Stomach smooth muscle (tissue), 2 donors: ENCODE data around the gene DUSP2.

Experiments
- H3K27ac ChIP-seq: one replicate; pipeline ENCODE4 v1.7.0; 2013; ENCODE audit warnings: mild to moderate bottlenecking, low read length, inconsistent platforms
- H3K27me3 ChIP-seq, 2 donors: one replicate each; pipeline ENCODE4 v1.7.0; 2013; ENCODE audit warnings: low read length in 2 of 2; ENCODE audit not compliant: insufficient read depth in 2 of 2, control insufficient read depth in 1 of 2
- H3K36me3 ChIP-seq, 2 donors: one replicate each; pipeline ENCODE4 v1.7.0; 2013; ENCODE audit warnings: low read length in 2 of 2; ENCODE audit not compliant: control insufficient read depth in 2 of 2, insufficient read depth in 2 of 2
- H3K4me1 ChIP-seq: one replicate; pipeline ENCODE4 v1.7.0; 2013; ENCODE audit warnings: low read length; ENCODE audit not compliant: control insufficient read depth, insufficient read depth
- H3K4me3 ChIP-seq, 2 donors: one replicate each; pipeline ENCODE4 v1.7.0; 2013; ENCODE audit warnings: low read length in 2 of 2
- H3K9ac ChIP-seq, 2 donors: one replicate each; pipeline ENCODE4 v1.7.0; 2013; ENCODE audit warnings: low read length in 2 of 2, mild to moderate bottlenecking in 1 of 2
- H3K9me3 ChIP-seq, 2 donors: one replicate each; pipeline ENCODE4 v1.7.0; 2013; ENCODE audit warnings: low read length in 2 of 2; ENCODE audit not compliant: control insufficient read depth in 2 of 2
- donor health status: healthy.
- donor health status: Pancreatic carcinoma.

The DUSP2 gene

DNA sequence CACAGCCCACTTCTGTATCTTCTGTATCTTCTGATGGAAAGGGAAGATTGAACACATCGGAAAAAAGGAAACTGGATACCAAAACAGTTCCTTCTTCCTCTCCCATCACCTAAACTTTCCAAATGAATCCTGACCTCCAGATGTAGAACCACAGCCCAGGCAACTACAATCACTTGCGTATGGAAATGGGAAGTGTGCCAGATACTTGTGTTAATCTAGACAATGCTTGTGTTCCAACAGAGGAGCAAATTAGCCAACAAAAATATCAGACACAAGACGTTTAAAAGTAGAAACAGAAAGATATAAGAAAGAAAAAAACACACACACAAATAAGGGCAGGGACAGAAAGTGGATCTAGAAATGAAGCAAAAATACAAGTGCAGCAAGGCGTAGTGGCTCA, 31.4 kb upstream of the DUSP2 start:
- no peaks in the 10 kb centered on the region for H3K27me3 ChIP-seq
- H3K4me3 ChIP-seq, result no peak overlapping the region
- no peak overlapping the region for H3K9ac ChIP-seq
- H3K9me3 ChIP-seq, result no peaks in the 10 kb centered on the region
- H3K27ac ChIP-seq, result no peak overlapping the region
- no peaks in the 10 kb centered on the region for H3K36me3 ChIP-seq
- H3K4me1 ChIP-seq, result peaks cover 3% of the 10 kb centered on the region

DNA sequence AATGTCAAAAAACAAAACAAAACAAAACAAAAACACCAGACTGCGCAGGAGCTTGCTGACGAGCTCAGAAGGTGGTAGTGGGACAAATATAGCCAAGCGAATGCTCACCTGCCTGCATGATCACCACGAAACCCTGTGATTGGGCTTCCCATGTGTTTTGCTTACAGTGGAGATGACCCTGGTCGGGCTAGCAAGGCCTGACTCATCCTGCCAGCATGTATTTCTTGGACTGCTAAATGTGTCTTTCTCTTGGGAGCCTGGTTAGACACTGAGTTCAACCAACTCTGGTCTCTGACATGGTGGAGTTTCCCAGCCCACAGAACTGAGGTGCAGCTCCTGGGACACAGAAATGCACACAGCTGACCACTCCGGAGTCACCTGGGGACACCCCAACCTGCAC, 30.7 kb upstream of the DUSP2 start:
- H3K27ac ChIP-seq, result no peak overlapping the region
- H3K27me3 ChIP-seq, result no peaks in the 10 kb centered on the region
- peaks cover 3% of the 10 kb centered on the region for H3K4me1 ChIP-seq
- H3K9ac ChIP-seq, result no peak overlapping the region
- H3K4me3 ChIP-seq, result no peak overlapping the region
- H3K9me3 ChIP-seq, result no peaks in the 10 kb centered on the region
- no peaks in the 10 kb centered on the region for H3K36me3 ChIP-seq

DNA sequence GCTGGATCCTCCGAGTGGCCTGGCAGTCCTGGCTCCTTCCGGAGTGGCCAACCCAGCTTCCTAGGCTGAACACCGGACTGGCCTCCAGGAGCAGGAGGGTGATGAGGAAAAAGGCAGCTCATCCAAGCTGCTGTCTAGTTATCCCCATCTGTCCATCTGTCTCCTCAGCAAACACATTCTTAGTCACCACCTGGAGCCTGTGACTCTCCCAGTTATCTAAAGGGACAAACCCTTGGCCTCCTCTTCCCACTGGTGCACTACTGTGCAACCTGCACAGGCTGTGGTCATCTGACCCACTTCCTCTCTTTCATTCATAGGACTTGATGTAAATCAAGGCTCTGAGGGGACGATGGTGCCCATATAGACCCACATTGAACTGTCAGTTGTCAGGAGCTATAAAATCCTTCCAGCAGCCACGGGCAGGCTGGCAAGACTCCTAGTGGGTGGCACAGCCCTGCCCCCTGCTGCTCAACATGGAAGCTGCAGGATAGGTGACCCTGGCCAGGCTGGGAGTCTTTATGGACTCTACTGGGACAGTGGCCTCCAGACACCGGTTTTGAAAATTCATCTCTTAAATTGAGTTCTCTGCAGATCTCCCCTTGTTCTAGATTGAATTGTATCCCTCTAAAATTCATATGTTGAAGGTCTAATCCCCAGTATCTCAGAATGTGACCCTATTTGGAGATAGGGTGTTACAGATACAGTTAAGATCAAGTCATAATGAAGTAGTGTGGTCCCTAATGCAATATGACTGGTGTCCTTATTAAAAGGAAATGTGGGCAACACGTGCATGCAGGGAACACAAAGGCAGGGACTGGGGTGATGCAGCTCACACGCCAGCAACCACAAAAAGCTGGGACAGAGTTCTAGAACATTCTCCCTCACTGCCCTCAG, 29.3 kb upstream of the DUSP2 start:
- Histone ChIP-seq H3K4me1 (peaks cover 3% of the 10 kb centered on the region), H3K9me3 (peaks cover 0 to 3% of the 10 kb centered on the region in 2 donors), H3K36me3 (no peaks in the 10 kb centered on the region), H3K9ac (no peak overlapping the region), H3K27ac (no peak overlapping the region), H3K4me3 (no peak overlapping the region), H3K27me3 (no peaks in the 10 kb centered on the region)

GRCh38 chr2:96171831-96172230, 26.6 kb upstream of the DUSP2 start:
- peaks cover 0 to 3% of the 10 kb centered on the region in 2 donors for H3K9me3 ChIP-seq
- H3K9ac ChIP-seq, result no peak overlapping the region
- no peaks in the 10 kb centered on the region for H3K36me3 ChIP-seq
- peaks cover 3% of the 10 kb centered on the region for H3K4me1 ChIP-seq
- no peak overlapping the region for H3K4me3 ChIP-seq
- no peak overlapping the region for H3K27ac ChIP-seq
- no peaks in the 10 kb centered on the region for H3K27me3 ChIP-seq

- H3K36me3 ChIP-seq, result no peaks in the 10 kb centered on the region
Observed at GRCh38 chr2:96170626-96171025, 25.4 kb upstream of the DUSP2 start.

DNA sequence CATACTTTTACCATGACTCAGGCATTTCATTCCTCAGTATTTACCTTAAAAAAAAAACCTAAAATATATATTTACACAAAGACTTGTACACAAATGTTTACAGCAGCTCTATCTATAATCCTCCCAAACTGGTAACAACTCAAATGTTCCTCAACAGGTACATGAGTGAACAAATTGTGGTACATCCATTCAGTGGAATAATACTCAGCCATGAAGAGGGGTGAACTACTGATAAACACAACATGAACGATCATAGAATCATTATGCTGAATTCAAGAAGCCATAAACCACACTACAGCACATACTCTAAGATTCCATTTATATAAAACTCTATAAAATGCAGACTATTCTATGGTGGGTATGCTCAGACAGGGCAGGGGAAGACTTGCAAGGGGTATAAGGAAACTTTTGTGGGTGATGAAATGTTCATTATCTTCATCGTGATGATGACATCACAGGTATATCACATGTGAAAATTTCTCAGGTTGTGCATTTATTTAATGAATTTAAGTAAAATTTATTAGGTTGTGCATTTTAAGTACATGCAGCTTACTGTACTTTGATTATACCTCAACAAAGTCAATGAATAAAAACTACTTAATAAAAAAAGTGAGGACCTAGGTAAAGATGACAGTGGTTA, 24.7 kb upstream of the DUSP2 start:
- Histone ChIP-seq H3K4me1 (peaks cover 3% of the 10 kb centered on the region), H3K27me3 (no peaks in the 10 kb centered on the region), H3K9me3 (peaks cover 0 to 3% of the 10 kb centered on the region in 2 donors), H3K27ac (no peak overlapping the region), H3K4me3 (no peak overlapping the region), H3K36me3 (no peaks in the 10 kb centered on the region), H3K9ac (no peak overlapping the region)

More at GRCh38 chr2:96170626-96171025, 25.4 kb upstream of the DUSP2 start:
- H3K27me3 ChIP-seq, result no peaks in the 10 kb centered on the region
- no peak overlapping the region for H3K27ac ChIP-seq
- H3K9ac ChIP-seq, result no peak overlapping the region
- H3K4me1 ChIP-seq, result peaks cover 3% of the 10 kb centered on the region
- no peak overlapping the region for H3K4me3 ChIP-seq
- peaks cover 0 to 3% of the 10 kb centered on the region in 2 donors for H3K9me3 ChIP-seq

- no peak overlapping the region for H3K9ac ChIP-seq
- no peak overlapping the region for H3K4me3 ChIP-seq
- H3K4me1 ChIP-seq, result no peaks in the 10 kb centered on the region
- no peaks in the 10 kb centered on the region for H3K36me3 ChIP-seq
- H3K27me3 ChIP-seq, result peaks cover 0 to 3% of the 10 kb centered on the region in 2 donors
- H3K9me3 ChIP-seq, result peaks cover 0 to 3% of the 10 kb centered on the region in 2 donors
- H3K27ac ChIP-seq, result no peak overlapping the region
Observed at GRCh38 chr2:96167407-96168013, 22.3 kb upstream of the DUSP2 start.

GRCh38 chr2:96164459-96165184, 19.4 kb upstream of the DUSP2 start:
- peaks cover 0 to 3% of the 10 kb centered on the region in 2 donors for H3K27me3 ChIP-seq
- no peaks in the 10 kb centered on the region for H3K36me3 ChIP-seq
- H3K27ac ChIP-seq, result no peak overlapping the region
- H3K4me3 ChIP-seq, result no peak overlapping the region
- peaks cover 0 to 3% of the 10 kb centered on the region in 2 donors for H3K9me3 ChIP-seq
- no peak overlapping the region for H3K9ac ChIP-seq
- no peaks in the 10 kb centered on the region for H3K4me1 ChIP-seq

GRCh38 chr2:96163768-96164429, 18.7 kb upstream of the DUSP2 start:
- Histone ChIP-seq H3K27me3 (peaks cover 0 to 3% of the 10 kb centered on the region in 2 donors), H3K27ac (no peak overlapping the region), H3K9ac (no peak overlapping the region), H3K4me1 (no peaks in the 10 kb centered on the region), H3K4me3 (no peak overlapping the region), H3K36me3 (no peaks in the 10 kb centered on the region), H3K9me3 (peaks cover 0 to 3% of the 10 kb centered on the region in 2 donors)

GRCh38 chr2:96163415-96163767, 18.2 kb upstream of the DUSP2 start:
- Histone ChIP-seq H3K4me1 (no peaks in the 10 kb centered on the region), H3K27ac (no peak overlapping the region), H3K27me3 (peaks cover 0 to 3% of the 10 kb centered on the region in 2 donors), H3K9ac (no peak overlapping the region), H3K9me3 (peaks cover 0 to 3% of the 10 kb centered on the region in 2 donors), H3K4me3 (no peak overlapping the region), H3K36me3 (no peaks in the 10 kb centered on the region)
